BJ (cell line): ENCODE results near the gene LLPH. TPM values are rescaled to one million over a fixed set of nuclear protein-coding genes. Genes with fewer than 3 reads are reported as not detected.

ENCODE experiments used
- CTCF ChIA-PET: fragments of 350-600 bp; formaldehyde crosslinking; extraction: SDS; loops from one replicate; lab custom pipeline; 2021; ENCODE audit warnings: antibody characterized with exemption, inconsistent platforms; lab: Yijun Ruan, JAX
- POLR2A ChIA-PET: fragments of 300-600 bp; sonication (Branson Sonifier 250); formaldehyde crosslinking; extraction: SDS; loops from one replicate; lab custom pipeline; 2021; ENCODE audit warnings: antibody characterized with exemption; lab: Charles Lee
- DNase-seq: peaks from one replicate; pipeline ENCODE4 v3.0.0-alpha.2; 2011; ENCODE audit warnings: low read depth
- H3K27me3 ChIP-seq: 2 replicates; pipeline ENCODE4 v1.6.0; 2011; ENCODE audit warnings: low read length; ENCODE audit not compliant: control insufficient read depth, insufficient read depth
- H3K36me3 ChIP-seq: 2 replicates; pipeline ENCODE4 v1.5.1; 2011; ENCODE audit warnings: low read length; ENCODE audit not compliant: control insufficient read depth, insufficient read depth
- H3K4me3 ChIP-seq: 2 replicates; pipeline ENCODE4 v1.5.1; 2011; ENCODE audit warnings: low read depth, mild to moderate bottlenecking, control low read depth, low read length
- polyA plus RNA-seq: library from polyadenylated mRNA; depleted of rRNA; stranded (reverse); fragments of >200 nt; gene quantifications from 2 replicates; pipeline ENCODE4 v1.2.3, GENCODE V29; 2011
- TF ChIP-seq, protein P1 (sequence below): IDR thresholded peaks from 2 replicates; pipeline ENCODE4 v1.5.1; 2011; ENCODE audit warnings: low read depth, mild to moderate bottlenecking, control low read depth, inconsistent platforms, low read length, moderate library complexity; ENCODE audit not compliant: insufficient read depth

LLPH gene
- polyA plus RNA-seq, 1 experiment = 4.0 TPM

DNA sequence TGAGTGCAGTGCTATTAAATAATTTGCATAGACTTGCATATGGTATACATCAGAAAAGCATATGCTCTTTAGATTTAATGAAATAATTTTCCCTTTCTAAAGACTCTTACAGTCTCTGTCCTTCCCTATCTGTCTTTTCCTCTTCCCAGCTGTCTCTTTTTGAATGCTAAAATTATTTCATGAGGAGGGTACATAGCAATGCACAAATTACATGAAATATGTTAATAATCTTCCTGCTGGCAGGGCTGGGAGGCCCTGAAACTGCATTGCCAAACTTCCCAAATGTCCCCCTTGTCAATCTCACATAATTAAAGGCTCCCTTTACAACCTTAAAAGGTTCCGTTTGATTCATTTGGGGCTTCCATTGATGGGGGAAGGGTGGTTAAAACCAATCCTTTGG lies 22.2 kb downstream of the LLPH start:
- H3K36me3 ChIP-seq = no peaks in the 10 kb centered on the region
- ChIA-PET POLR2A (no interaction called here), CTCF (interaction anchor here (0.9 to 2.0 kb wide), 4 partner anchors 10 to 552 kb away, joined by 3 to 5 read pairs (median 4); no protein-coding TSS in a partner anchor)

DNA sequence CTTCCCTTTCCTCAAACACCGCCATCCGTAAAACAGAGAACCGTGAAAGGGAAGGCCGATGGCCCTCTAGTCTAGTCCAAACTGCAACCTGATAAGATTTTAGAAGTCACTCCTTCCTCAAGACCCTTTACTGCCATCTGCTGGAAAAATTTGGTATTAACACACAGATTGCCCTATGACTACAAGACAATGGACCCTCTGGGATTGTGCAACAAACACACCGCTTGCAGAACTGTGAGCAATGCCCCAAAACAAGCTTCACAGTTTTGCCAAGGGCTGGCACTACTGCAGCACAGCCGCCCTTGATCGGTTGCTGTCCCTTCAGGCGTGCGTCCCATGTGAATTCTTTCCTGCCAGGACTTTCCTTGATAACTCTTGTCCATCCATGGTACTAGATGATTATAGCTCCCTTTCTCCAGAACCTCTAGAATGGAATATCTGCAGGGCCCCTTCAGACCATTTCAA lies 23.1 kb downstream of the LLPH start:
- Histone ChIP-seq H3K27me3 (no peaks in the 10 kb centered on the region), H3K36me3 (no peaks in the 10 kb centered on the region), H3K4me3 (no peak overlapping the region)
- TF ChIP-seq, protein P1, sequence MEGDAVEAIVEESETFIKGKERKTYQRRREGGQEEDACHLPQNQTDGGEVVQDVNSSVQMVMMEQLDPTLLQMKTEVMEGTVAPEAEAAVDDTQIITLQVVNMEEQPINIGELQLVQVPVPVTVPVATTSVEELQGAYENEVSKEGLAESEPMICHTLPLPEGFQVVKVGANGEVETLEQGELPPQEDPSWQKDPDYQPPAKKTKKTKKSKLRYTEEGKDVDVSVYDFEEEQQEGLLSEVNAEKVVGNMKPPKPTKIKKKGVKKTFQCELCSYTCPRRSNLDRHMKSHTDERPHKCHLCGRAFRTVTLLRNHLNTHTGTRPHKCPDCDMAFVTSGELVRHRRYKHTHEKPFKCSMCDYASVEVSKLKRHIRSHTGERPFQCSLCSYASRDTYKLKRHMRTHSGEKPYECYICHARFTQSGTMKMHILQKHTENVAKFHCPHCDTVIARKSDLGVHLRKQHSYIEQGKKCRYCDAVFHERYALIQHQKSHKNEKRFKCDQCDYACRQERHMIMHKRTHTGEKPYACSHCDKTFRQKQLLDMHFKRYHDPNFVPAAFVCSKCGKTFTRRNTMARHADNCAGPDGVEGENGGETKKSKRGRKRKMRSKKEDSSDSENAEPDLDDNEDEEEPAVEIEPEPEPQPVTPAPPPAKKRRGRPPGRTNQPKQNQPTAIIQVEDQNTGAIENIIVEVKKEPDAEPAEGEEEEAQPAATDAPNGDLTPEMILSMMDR = peak; percentile 72
- ChIA-PET POLR2A (interaction anchor here (0.6 kb wide), 1 partner anchor 198 kb away, joined by 4 read pairs; no protein-coding TSS in a partner anchor), CTCF (interaction anchor here (0.6 to 2.0 kb wide), 15 partner anchors 9 to 1213 kb away, joined by 3 to 9 read pairs (median 4); no protein-coding TSS in a partner anchor)
- DNase-seq = peak; percentile 66

More for the DNA sequence above, 22.2 kb downstream of the LLPH start:
- H3K27me3 ChIP-seq = no peaks in the 10 kb centered on the region
- no peak for DNase-seq
- H3K4me3 ChIP-seq = no peak overlapping the region
- TF ChIP-seq, protein P1 = no peak

DNA sequence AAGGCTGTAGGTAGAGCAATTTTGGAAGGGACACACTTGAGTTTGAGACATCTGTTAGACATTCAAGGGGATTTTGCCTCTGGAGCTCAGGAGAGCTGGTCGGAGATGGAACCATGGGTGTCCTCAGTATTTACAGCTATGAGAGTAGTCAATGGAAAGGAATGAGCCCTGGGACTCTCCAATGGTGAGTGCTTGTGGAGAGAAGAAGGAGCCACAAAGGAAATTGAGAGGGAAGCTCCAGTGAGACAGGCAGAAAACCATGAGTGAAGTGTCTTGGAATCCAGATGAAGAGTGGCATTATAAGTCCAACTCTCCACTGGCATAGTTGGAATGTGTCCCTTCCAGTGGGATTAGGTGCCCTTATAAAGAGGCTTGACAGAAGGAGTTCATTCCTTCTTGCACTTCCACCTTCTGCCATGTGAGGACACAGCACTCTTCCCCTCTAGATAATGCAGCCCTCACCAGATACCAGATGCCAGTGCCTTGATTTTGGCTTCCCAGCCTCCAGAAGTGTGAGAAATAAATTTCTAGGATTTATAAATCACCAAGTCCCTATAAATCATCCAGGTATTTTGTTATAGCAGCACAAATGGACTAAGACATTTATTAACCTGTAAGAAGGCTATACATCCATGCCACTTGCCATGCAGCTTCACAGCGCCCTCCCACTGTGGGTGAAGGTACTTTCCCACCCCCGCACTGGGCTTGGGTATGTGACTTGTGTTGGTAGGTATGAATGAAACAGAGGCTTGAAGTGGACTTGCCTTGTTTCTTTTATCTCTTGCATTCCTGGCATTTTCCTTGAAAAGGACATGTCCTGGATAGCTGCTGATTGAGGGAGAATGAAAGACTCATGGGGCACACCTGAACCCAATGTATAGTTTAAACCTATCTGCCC lies 27.3 kb downstream of the LLPH start:
- TF ChIP-seq, protein P1 = 0 out of 2 replicates have a peak, but pooled peaks have one; percentile 22
- ChIA-PET POLR2A (interaction anchor here (0.5 kb wide), 1 partner anchor 222 kb away, joined by 8 read pairs; no protein-coding TSS in a partner anchor), CTCF (interaction anchor here (0.6 to 1.7 kb wide), 8 partner anchors 9 to 821 kb away, joined by 3 to 7 read pairs (median 4); no protein-coding TSS in a partner anchor)
- DNase-seq = no peak
- no peak overlapping the region for H3K4me3 ChIP-seq
- H3K36me3 ChIP-seq = no peaks in the 10 kb centered on the region
- no peaks in the 10 kb centered on the region for H3K27me3 ChIP-seq

DNA sequence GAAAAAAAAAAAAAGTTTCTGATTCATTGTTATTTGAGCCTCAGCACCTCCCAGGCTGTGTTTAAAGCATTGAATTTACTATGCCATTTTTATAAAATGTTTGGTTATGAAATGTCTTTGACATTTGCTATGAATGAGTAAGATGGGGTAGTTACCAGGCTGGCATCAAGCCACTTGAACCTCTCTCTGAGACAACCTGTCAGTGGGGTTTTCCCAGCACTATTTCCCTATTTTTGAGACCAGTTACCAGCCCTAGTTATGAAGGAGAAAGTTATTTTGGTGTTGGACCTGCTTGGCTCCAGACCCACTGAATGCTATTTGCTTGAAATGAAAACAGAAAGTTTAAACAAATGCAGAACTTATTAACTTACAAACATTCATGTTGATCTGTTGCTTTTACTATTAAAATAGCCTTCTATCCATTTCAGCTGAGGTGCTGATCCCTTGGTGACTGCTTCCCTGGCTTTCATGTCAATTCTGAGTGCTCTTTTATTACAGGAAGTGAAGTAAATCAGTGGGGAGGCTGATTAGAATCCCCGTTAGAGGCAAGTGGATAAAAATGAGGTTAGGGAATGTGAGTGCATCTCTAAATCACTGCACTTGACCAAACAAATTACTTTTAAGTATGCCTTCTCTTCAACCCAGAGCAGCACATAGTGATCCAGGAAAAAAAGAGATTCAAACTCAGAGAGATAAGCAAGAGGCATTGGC lies 37.8 kb downstream of the LLPH start:
- Histone ChIP-seq H3K27me3 (no peaks in the 10 kb centered on the region), H3K4me3 (no peak overlapping the region), H3K36me3 (no peaks in the 10 kb centered on the region)
- POLR2A ChIA-PET = no interaction called here
- TF ChIP-seq, protein P1 = no peak
- DNase-seq = no peak
- CTCF ChIA-PET = interaction anchor here (0.6 to 1.7 kb wide), 3 partner anchors 10 to 803 kb away, joined by 3 to 4 read pairs (median 3); no protein-coding TSS in a partner anchor
